T-helper 2 cell (primary cell): Measurements from ENCODE around the gene TCN2.
"Not testable (repeated sequence)": the region's sequence is repeated elsewhere in the genome, so short reads cannot be mapped to it uniquely, and the experiment has no call there.

Experiments used
- DNase-seq, 5 experiments: peaks; one replicate each; pipeline versions ENCODE4 v3.0.0 to v3.0.0-alpha.2; 2012 to 2022
- total RNA-seq, 2 donors: gene quantifications; one replicate each; lab custom pipeline; 2026; lab: John Stamatoyannopoulos, UW

TCN2 gene
- total RNA-seq = 0.94 to 1.1 reads per million in 2 donors

- peak in 1 of 5 experiments; percentile 42 for DNase-seq
These were observed at the start of gene TCN2 for GRCh38 chr22:30606455-30607299. Gene TCN2, plus strand, starts transcription at chr22:30607174. Its CDS starts 158 bp downstream, at chr22:30607332.

- DNase-seq = no peak
These were observed 49.7 kb upstream of the TCN2 start for GRCh38 chr22:30557243-30557642.

- no peak for DNase-seq
These were observed 47.1 kb upstream of the TCN2 start for GRCh38 chr22:30559889-30560288.

GRCh38 chr22:30560643-30561202 lies 46.3 kb upstream of the TCN2 start:
- peak in 1 of 5 experiments; percentile 27 for DNase-seq

GRCh38 chr22:30561402-30562189 lies 45.4 kb upstream of the TCN2 start:
- no peak for DNase-seq

GRCh38 chr22:30562366-30562765 lies 44.6 kb upstream of the TCN2 start:
- no peak for DNase-seq

- DNase-seq = no peak
These were observed 42.8 kb upstream of the TCN2 start for GRCh38 chr22:30564045-30564760.

GRCh38 chr22:30564761-30565119 lies 42.2 kb upstream of the TCN2 start:
- DNase-seq = no peak

GRCh38 chr22:30565341-30565740 lies 41.6 kb upstream of the TCN2 start:
- DNase-seq = no peak

GRCh38 chr22:30566125-30566524 lies 40.8 kb upstream of the TCN2 start:
- no peak for DNase-seq

- DNase-seq = not testable (repeated sequence)
These were observed 39.7 kb upstream of the TCN2 start for GRCh38 chr22:30567277-30567676.

- no peak for DNase-seq
These were observed 38.7 kb upstream of the TCN2 start for GRCh38 chr22:30568137-30568805.

- no peak for DNase-seq
These were observed 37.2 kb upstream of the TCN2 start for GRCh38 chr22:30569674-30570202.

GRCh38 chr22:30572210-30572609 lies 34.8 kb upstream of the TCN2 start:
- DNase-seq = no peak

- no peak for DNase-seq
These were observed 34.0 kb upstream of the TCN2 start for GRCh38 chr22:30572840-30573593.

- DNase-seq = no peak
These were observed 33.3 kb upstream of the TCN2 start for GRCh38 chr22:30573594-30574094.

- no peak for DNase-seq
These were observed 32.6 kb upstream of the TCN2 start, which contains the start of gene GAL3ST1 for GRCh38 chr22:30574095-30574981. Gene GAL3ST1, minus strand, starts transcription at chr22:30574665. Its CDS starts 17,273 bp downstream, at chr22:30557392.

- DNase-seq = no peak
These were observed 31.8 kb upstream of the TCN2 start for GRCh38 chr22:30574997-30575671.

GRCh38 chr22:30575859-30576258 lies 31.1 kb upstream of the TCN2 start:
- DNase-seq = peak in 1 of 5 experiments; percentile 23
